K562 (cell line): ENCODE measurements around the gene COPE.

Experiments
- CREB1 ChIP-seq, 2 experiments: sonication (generic) in 1 of 2; formaldehyde crosslinking in 1 of 2; IDR thresholded peaks; 2 replicates each; pipeline versions ENCODE4 v1.6.1 to v1.8.0; 2012 to 2022; ENCODE audit warnings: inconsistent platforms in 1 of 2, mild to moderate bottlenecking in 1 of 2, missing genetic modification reagents in 1 of 2, moderate library complexity in 1 of 2
- EZH2 ChIP-seq: IDR thresholded peaks from 2 replicates; pipeline ENCODE4 v1.6.1; 2012; ENCODE audit warnings: low read depth, mild to moderate bottlenecking, inconsistent platforms, low read length, borderline replicate concordance
- POLR2AphosphoS5 ChIP-seq: IDR thresholded peaks from 2 replicates; pipeline ENCODE4 v1.6.1; 2011; ENCODE audit warnings: mild to moderate bottlenecking, low read depth, low read length, moderate library complexity; ENCODE audit not compliant: control insufficient read depth, insufficient read depth
- ZNF175 ChIP-seq: fragments of 200-800 bp; sonication (Bioruptor generic); IDR thresholded peaks from 2 replicates; pipeline ENCODE4 v1.6.1; 2016; ENCODE audit warnings: low read depth, mild to moderate bottlenecking, missing genetic modification characterization, missing compliant biosample characterization
- ZNF445 ChIP-seq: fragments of 250-450 bp; sonication (Bioruptor Pico); IDR thresholded peaks from 2 replicates; pipeline ENCODE4 v1.4.0; 2020; ENCODE audit warnings: low read depth, mild to moderate bottlenecking, moderate library complexity

- TF ChIP-seq ZNF175 (CRISPR knock-in tag) (no peak), CREB1 (IDR thresholded peaks at IDR 0.05) (no peak), CREB1 (CRISPR knock-in tag; IDR thresholded peaks at IDR 0.05) (no peak), ZNF445 (CRISPR knock-in tag) (no peak), EZH2 (no peak), POLR2AphosphoS5 (no peak)
Observed at GRCh38 chr19:18920400-18920799, 1.2 kb upstream of the COPE start.
